DND-41 (cell line): Measurements from ENCODE around the gene GOLGB1.

Experiments used
- ATAC-seq: fragments of 200-7000 bp; cut with Tn5 transposase; 3 replicates; pipeline ENCODE4 v1.9.1; 2021; ENCODE audit warnings: low read depth; ENCODE audit not compliant: insufficient read depth
- DNase-seq: peaks from one replicate; pipeline ENCODE4 v3.0.0-alpha.2; 2020
- H2AFZ ChIP-seq: 2 replicates; pipeline ENCODE4 v1.6.0; 2012; ENCODE audit warnings: low read depth, low read length
- H3K27ac ChIP-seq: 2 replicates; pipeline ENCODE4 v1.5.1; 2012; ENCODE audit warnings: low read length, inconsistent platforms
- H3K27me3 ChIP-seq: fragments of 200-600 bp; sonication (generic); 2 replicates; pipeline ENCODE4 v1.6.0; 2012; ENCODE audit warnings: low read length, mild to moderate bottlenecking, inconsistent platforms; ENCODE audit not compliant: insufficient read depth, poor library complexity
- H3K36me3 ChIP-seq: 2 replicates; pipeline ENCODE4 v1.5.1; 2012; ENCODE audit warnings: low read length, inconsistent platforms; ENCODE audit not compliant: insufficient read depth
- H3K4me1 ChIP-seq: 2 replicates; pipeline ENCODE4 v1.5.1; 2012; ENCODE audit warnings: mild to moderate bottlenecking, low read length; ENCODE audit not compliant: insufficient read depth
- H3K4me2 ChIP-seq: 2 replicates; pipeline ENCODE4 v1.6.0; 2012; ENCODE audit warnings: mild to moderate bottlenecking, moderate library complexity, low read length, inconsistent platforms; ENCODE audit not compliant: insufficient read depth
- H3K4me3 ChIP-seq, 2 experiments: fragments of 200-600 bp in 1 of 2; shearing (Covaris generic) in 1 of 2; 2 replicates each; pipeline ENCODE4 v1.5.1; 2012 to 2016; ENCODE audit warnings: inconsistent platforms in 2 of 2, low read length in 2 of 2, mild to moderate bottlenecking in 2 of 2, low read depth in 1 of 2, moderate library complexity in 1 of 2
- H3K79me2 ChIP-seq: 2 replicates; pipeline ENCODE4 v1.6.0; 2012; ENCODE audit warnings: low read length, inconsistent platforms; ENCODE audit not compliant: insufficient read depth
- H3K9ac ChIP-seq: 2 replicates; pipeline ENCODE4 v1.6.0; 2012; ENCODE audit warnings: low read depth, mild to moderate bottlenecking, inconsistent platforms, low read length, moderate library complexity
- H3K9me3 ChIP-seq: 2 replicates; pipeline ENCODE4 v1.5.1; 2012; ENCODE audit warnings: low read length, moderate library complexity, mild to moderate bottlenecking, inconsistent platforms; ENCODE audit not compliant: insufficient read depth, severe bottlenecking
- H4K20me1 ChIP-seq: 2 replicates; pipeline ENCODE4 v1.6.0; 2012; ENCODE audit warnings: low read length; ENCODE audit not compliant: insufficient read depth
- CTCF ChIP-seq: IDR thresholded peaks from 2 replicates; pipeline ENCODE4 v1.5.1; 2012; ENCODE audit warnings: borderline replicate concordance, low read length, moderate library complexity, mild to moderate bottlenecking; ENCODE audit not compliant: poor library complexity, severe bottlenecking; ENCODE audit errors: extremely low read depth
- EZH2 ChIP-seq: IDR thresholded peaks from 3 replicates; pipeline ENCODE4 v1.6.1; 2012; ENCODE audit warnings: borderline replicate concordance, low read depth, mild to moderate bottlenecking, moderate library complexity, low read length, inconsistent platforms; ENCODE audit not compliant: severe bottlenecking

The GOLGB1 gene

GRCh38 chr3:121681792-121682191, 67.7 kb downstream of the GOLGB1 start:
- Histone ChIP-seq H3K4me1 (no peaks in the 10 kb centered on the region), H3K9me3 (peaks cover 5% of the 10 kb centered on the region), H3K4me2 (no peak overlapping the region), H3K36me3 (peaks cover 37% of the 10 kb centered on the region), H2AFZ (no peak overlapping the region), H3K27ac (no peak overlapping the region), H3K27me3 (no peaks in the 10 kb centered on the region), H3K4me3 (no peak overlapping the region), H3K79me2 (no peaks in the 10 kb centered on the region), H4K20me1 (no peaks in the 10 kb centered on the region), H3K9ac (no peak overlapping the region)
- TF ChIP-seq CTCF: no peak
- no peak for TF ChIP-seq EZH2
- DNase-seq (no peak), ATAC-seq (no peak)

GRCh38 chr3:121677141-121677540, 72.4 kb downstream of the GOLGB1 start:
- H2AFZ ChIP-seq: no peak overlapping the region
- H3K27ac ChIP-seq: no peak overlapping the region
- ATAC-seq: no peak
- H3K9ac ChIP-seq: no peak overlapping the region
- H3K36me3 ChIP-seq: peaks cover 64% of the 10 kb centered on the region
- TF ChIP-seq EZH2: no peak
- no peak for TF ChIP-seq CTCF
- H3K79me2 ChIP-seq: no peaks in the 10 kb centered on the region
- H3K4me1 ChIP-seq: no peaks in the 10 kb centered on the region
- no peak overlapping the region for H3K4me2 ChIP-seq
- H3K9me3 ChIP-seq: no peaks in the 10 kb centered on the region
- DNase-seq: no peak
- no peaks in the 10 kb centered on the region for H4K20me1 ChIP-seq
- H3K27me3 ChIP-seq: no peaks in the 10 kb centered on the region
- no peak overlapping the region for H3K4me3 ChIP-seq

GRCh38 chr3:121670676-121671075, 78.9 kb downstream of the GOLGB1 start:
- H2AFZ ChIP-seq: no peak overlapping the region
- no peak overlapping the region for H3K4me3 ChIP-seq
- no peaks in the 10 kb centered on the region for H3K4me1 ChIP-seq
- no peaks in the 10 kb centered on the region for H3K27me3 ChIP-seq
- H3K9me3 ChIP-seq: no peaks in the 10 kb centered on the region
- no peak overlapping the region for H3K4me2 ChIP-seq
- H3K27ac ChIP-seq: no peak overlapping the region
- H3K36me3 ChIP-seq: peaks cover 61% of the 10 kb centered on the region
- DNase-seq (no peak), ATAC-seq (no peak)
- no peak overlapping the region for H3K9ac ChIP-seq
- H4K20me1 ChIP-seq: no peaks in the 10 kb centered on the region
- no peak for TF ChIP-seq CTCF
- TF ChIP-seq EZH2: no peak
- no peaks in the 10 kb centered on the region for H3K79me2 ChIP-seq

- Histone ChIP-seq H3K4me2 (no peak overlapping the region), H3K27ac (no peak overlapping the region), H3K27me3 (no peaks in the 10 kb centered on the region), H3K4me1 (no peaks in the 10 kb centered on the region), H3K9ac (no peak overlapping the region), H3K4me3 (no peak overlapping the region), H4K20me1 (no peaks in the 10 kb centered on the region), H2AFZ (no peak overlapping the region), H3K36me3 (peaks cover 69% of the 10 kb centered on the region), H3K9me3 (no peaks in the 10 kb centered on the region), H3K79me2 (no peaks in the 10 kb centered on the region)
- ATAC-seq (no peak), DNase-seq (no peak)
- no peak for TF ChIP-seq EZH2
- no peak for TF ChIP-seq CTCF
Measured at GRCh38 chr3:121667333-121667732, 82.2 kb downstream of the GOLGB1 start.
